HG03342 (cell line): Measurements from ENCODE around the gene ITSN1.

Experiments used
- ATAC-seq: cut with Tn5 transposase; IDR thresholded peaks from one replicate; pipeline ENCODE4 v1.9.1; 2021; ENCODE audit warnings: mild to moderate bottlenecking, moderate library complexity; ENCODE audit not compliant: unreplicated experiment

The ITSN1 gene

DNA sequence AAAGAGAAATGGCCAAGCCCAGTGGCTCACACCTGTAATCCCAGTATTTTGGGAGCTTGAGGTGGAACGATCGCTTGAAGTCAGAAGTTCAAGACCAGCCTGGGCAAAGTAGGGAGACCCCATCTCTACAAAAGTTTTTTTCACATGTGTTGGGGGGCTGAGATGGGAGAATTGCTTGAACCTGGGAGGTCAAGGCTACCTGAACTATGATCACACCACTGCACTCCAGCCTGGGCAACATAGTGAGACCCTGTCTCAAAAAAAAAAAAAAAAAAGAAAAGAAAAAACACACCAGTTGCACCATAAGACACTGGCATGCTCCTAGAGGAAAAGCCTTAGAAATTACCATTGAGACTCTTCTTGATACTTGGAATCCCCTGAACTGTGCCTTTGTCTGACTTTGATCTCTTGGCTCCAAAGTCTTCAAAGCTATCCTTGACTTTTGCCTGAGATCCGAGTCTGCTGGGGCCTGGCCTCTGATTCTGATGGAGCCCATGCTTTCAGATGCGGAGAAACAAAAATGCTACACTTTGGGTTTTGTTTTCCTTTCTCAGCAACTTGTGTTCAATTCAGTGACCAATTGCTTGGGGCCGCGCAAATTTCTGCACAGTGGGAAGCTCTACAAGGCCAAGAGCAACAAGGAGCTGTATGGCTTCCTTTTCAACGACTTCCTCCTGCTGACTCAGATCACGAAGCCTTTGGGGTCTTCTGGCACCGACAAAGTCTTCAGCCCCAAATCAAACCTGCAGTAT, 239.6 kb downstream of the ITSN1 start:
- no peak for ATAC-seq

DNA sequence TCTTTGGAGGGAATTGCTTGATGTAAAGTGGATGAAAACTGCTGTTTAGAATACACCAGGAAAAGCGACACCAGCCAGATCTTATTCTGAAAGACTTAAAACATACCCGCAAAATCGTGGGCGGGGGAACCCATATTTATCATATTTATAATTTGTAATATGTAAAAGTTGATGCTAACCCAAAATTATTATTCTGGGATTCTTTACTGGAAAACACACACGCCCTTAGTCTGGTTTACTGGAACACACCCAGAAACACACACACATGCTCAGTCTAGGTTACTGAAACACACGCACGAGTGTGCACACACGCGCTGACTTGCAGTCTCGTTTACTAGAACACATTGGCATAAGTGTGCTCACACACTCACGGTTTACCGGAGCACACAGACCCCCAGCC, 240.8 kb downstream of the ITSN1 start:
- no peak for ATAC-seq

DNA sequence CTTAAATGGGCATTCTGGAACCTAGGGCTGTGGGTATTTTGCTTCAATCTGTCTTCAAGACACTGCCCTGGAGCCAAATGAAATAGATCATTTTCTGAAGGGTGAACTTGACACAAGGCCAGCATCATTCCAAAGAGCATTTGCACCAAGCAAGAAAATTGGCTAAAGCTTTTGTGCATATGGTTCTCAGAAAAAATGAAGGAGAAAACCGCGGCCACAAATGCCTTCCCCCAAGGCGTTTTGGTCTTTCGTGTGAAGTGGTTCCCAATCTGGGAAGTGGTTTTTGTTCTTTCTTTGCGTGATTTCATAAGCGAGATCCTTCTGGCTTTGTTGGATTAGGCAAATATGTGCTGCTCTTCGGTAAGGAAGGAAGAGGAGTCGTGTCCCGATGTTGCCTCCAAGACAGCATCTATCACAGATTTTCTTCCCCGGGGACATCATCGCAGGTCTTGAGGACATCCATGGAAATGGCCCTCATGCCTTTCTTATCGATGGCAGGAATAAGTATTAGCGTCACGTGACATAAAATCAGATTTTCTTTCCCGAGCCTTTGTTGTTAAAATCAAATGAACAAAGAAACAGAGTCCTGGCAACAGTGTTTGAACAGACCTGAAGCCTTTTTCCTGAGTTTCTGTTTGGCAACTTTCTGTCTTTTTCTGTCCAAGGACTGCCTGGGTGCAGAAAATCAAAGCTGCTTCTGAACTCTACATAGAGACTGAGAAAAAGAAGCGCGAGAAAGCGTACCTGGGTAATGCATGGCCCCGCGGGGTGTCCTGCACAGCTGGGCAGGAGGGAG, 242.3 kb downstream of the ITSN1 start:
- ATAC-seq, result no peak

DNA sequence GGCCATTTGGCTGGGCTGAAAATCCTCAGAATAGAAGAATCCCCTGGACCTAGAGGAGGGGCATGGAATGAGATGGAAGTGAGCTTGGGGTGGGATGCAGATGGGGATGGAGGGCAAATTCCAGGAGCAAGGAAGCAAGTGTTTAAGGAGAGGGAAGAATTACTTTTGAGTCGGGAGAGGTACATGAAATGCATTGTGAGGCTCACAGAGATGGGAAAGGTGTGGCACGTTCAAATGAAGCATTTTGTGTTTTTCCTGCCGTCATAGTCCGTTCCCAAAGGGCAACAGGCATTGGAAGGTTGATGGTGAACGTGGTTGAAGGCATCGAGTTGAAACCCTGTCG, 242.8 kb downstream of the ITSN1 start:
- ATAC-seq, result no peak

DNA sequence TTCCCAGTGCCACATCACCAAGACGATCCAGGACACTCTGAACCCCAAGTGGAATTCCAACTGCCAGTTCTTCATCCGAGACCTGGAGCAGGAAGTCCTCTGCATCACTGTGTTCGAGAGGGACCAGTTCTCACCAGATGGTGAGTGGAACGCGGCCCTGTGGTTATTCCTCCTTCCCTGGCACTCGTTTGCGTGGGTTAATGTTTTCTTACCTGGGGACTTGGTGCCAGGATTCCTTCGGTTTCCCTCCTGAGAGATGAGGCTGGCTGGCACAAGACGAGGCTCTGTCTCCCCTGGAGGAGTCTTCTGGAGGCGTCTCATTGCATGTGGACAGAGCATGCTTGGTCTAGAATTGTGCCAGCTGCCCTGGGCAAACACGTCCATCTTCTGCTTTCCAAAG, 244.0 kb downstream of the ITSN1 start:
- ATAC-seq, result no peak

DNA sequence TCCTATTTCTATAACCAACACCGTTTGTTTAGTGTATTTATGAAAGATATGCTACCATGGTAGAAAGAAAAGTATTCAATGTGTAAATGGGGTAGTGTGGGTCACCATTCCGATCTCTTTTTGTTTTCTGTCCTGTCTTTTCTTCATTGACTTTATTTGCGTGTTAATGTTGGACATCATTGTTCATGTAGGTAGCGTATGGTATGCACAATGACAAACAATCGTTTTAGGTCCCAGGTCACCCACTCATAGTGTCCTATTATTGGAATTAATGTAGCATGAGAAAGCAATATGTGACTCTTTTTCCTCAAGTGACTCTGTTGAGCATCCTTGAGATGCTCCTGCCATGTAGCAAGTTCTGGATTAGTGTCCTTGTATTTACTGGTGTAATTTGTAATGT, 247.9 kb downstream of the ITSN1 start:
- ATAC-seq, result no peak

DNA sequence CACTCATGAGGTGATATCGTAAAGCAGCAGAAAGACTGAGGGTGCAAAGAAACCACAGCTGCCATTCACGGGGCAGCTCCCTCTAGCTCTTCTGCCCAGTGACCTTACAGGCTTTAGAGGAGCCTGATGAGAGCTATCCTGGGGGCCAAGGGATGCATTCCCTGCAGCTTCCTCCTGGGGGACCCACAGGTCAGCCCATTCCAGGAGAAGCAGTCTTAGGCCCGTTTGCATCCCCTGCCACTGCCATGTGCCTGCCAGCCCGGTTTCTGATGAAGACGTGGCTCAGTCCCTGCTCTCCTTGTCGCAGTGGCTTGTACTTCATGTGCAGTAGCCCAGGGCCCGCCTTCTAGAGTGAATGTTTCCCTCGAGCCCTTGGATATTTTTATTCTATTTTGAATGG, 250.6 kb downstream of the ITSN1 start:
- no peak for ATAC-seq

DNA sequence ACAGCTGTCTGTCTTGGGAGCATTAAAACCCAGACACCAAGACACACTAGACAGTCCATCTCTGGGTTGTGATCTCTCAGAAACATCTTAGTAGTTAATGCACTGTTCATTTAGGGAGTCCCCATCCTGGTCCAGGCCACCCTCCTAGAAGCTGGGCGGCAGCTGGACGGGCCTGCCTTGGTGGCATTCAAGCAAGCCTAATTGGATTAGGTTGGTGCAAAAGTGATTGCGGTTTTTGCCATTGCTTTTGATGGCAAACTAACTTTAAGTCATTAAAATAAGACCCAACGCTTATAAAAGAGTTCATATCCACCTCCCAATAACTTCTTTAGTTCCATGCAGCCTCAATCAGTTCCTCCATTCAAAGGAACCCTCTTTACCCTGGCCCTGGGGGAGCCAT, 251.6 kb downstream of the ITSN1 start:
- no peak for ATAC-seq

DNA sequence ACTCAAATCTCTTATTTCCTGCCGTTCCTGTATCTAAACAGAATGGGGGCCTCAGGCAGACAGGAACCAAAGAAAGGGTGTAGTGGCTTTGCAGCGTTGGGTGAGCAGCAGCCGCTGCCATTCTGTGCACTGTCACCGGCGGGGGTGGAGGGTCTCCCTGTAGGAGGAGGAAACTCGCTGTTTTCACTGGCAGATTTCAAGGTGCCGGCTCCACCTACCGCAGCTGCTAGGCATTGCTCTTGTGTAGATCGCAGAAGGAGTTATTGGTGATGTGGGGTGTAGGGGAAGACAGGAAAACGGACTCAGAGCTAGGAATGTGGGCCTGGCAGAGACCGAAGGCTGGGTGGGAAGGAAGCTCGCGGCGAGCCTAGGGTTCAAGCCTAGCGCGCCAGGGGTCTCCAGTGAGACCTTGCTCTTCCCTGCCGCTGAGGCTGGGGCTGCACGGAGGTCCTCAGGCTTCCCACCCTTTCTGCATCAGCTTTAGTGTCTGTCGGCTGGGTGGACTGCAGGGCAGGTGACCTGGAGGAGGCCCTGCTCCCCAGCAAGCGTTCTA, 252.5 kb downstream of the ITSN1 start:
- no peak for ATAC-seq

DNA sequence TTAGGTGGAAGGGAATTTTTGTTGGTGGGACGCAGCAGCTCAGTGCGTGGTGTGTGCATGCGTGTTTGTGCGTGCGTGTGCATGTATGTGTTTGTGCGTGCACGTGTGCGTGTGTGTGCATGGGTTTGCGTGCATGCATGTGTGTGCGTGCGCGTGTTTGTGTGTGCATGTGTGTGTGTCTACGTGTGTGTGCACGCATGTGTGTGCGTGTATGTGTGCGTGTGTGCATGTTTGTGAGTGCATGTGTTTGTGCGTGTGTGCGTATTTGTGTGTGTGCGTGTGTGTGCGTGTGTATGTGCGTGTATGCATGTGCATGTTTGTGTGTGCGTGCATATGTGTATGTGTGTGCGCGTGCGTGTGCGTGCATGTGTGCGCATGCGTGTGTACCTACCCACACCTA, 253.1 kb downstream of the ITSN1 start:
- no peak for ATAC-seq

DNA sequence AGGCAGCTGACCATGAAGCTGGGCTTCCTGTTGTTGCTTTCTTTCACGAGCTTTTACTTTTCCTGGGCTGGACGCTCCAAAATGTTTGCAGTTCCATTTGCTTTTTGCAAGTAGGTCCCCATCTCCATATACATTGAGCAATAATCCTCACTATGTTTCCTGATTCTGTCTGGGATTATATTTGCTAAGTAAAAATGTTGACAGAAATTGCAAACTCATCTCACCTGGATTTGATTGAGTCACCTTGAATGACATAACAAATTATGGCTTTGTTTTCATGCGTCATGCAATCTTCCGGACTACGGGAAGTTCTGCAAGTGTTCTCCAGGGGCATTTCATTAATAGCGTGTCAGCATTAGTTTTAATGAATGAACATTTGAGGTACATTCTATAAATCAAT, 254.4 kb downstream of the ITSN1 start:
- ATAC-seq, result no peak

DNA sequence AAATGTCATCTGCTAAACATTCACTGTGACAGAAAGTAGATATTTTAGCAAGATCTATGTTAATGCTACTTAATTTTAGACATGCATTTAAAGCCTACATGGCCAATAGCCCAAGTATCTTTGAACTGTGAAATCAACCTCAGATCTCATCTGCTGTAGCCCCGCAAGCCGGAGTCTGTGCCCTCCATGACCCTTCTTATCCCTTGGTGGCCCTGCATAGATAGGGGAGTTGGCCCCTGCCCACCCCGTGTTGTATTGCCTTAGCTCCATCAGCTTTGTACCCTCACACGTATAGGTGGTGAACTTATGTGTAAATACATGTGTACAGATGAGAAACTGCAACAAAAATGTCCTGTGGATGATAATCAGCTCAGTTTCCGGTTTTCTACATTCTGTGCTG, 254.8 kb downstream of the ITSN1 start:
- no peak for ATAC-seq

DNA sequence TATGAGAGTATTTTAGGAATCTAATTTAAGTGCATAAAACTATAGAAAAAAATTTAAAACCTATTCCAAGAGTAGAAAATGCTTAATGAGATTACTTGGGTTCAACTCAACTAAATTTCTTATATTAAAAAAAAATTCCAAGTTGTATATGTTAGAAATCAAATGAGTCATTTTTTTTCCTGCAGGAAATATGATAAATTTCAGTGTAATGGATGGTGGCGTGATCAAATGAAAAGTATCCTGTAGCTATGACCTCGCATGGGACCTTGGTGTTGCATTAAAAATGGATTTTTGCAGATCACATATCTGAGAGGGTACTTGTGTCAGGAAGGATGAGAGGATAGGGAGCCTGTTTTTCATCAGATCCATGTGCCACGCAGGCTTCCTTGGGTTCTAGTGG, 255.4 kb downstream of the ITSN1 start:
- no peak for ATAC-seq

DNA sequence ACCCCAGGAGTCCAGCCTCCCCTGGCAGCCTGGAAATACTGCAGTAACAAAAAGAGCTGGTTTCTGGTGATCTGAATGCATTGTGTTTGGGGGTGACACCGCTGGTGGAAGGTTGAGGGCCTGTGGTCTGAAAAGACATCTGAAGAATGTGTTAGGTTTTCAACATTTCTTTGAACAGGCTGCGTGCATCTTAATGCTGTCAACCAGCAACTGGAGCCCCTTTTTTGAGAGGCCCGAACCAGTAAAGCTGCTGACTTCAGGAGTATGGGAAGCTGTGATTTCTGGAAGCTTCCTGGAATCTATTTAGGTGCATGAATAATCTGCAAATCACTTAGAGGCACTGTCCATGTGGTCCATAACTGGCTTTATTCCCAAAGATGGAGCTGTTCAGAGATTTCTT, 256.3 kb downstream of the ITSN1 start:
- no peak for ATAC-seq

DNA sequence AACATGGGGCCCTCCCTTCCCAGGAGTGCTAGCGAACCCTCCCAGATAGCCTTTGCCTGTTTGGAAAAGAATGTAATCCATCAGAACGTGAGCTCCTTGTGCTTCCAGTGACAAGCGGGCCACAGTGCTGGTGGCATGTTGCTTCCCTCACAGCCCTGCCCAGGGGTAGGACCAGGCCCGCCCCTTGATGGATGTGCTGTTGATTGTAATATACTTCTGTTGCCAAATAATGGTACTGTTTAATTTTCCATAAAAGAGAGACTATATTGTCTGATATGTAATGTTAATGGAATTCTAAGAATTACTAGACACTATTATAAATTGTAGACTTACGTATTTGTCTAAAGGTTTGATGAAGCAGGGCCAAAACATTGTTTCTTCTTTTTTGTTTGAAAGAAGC, 256.9 kb downstream of the ITSN1 start:
- no peak for ATAC-seq

DNA sequence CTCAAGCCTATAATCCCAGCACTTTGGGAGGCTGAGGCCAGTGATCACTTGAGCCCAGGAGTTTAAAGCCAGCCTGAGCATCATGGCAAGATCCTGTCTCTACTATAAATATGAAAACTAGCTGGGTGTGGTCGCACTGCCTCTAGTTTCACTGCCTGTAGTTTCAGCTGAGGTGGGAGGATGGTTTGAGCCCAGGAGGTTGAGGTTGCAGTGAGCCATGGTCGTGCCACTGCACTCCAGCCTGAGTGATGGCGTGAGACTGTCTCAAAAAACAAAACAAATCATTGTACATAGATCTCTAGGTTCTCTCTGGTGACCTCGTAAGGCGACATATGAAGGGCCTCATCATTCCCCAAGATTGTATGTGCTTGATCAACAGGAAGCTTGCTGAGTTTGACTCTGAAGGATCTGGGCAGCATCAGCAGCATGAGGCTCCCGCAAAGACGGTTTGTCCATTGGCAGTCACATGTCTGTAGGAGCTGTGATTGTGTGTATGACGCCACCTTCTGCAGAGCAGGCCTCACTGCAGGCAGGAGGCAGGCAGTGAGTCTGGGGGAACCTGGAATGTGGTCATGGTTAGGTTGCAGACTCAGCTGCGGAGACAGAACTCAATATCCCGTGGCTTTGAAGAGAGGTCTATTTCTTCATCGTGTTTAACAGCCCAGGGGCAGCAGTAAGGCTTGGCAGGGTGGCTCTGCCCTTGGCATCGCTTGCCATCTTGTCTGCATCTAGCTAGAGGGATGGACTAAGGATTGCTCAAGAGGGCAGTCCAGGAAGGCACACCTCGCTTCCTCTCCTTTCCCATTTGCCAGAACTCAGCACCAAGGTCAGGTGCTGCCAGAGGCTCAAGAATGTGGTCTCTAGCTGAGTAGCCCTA, 259.3 kb downstream of the ITSN1 start:
- no peak for ATAC-seq

DNA sequence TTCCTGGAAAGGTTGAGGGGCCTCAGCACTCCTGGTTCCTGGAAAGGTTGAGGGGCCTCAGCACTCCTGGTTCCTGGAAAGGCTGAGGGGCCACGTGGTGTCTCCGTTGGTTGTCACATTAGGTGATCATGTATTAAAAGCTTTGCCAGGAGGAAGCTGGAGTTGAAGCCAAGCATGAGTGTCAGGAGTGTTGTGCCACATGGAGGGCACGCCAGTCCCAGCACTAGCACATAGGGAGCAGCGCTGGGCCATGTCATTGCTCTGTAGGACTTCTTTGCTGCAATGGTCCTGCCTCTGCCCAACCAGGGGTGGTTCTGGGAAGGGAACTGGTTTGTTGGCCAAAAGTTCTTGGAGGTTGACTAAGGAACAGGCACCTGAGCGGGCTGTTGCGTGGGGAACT, 260.0 kb downstream of the ITSN1 start:
- ATAC-seq, result no peak

DNA sequence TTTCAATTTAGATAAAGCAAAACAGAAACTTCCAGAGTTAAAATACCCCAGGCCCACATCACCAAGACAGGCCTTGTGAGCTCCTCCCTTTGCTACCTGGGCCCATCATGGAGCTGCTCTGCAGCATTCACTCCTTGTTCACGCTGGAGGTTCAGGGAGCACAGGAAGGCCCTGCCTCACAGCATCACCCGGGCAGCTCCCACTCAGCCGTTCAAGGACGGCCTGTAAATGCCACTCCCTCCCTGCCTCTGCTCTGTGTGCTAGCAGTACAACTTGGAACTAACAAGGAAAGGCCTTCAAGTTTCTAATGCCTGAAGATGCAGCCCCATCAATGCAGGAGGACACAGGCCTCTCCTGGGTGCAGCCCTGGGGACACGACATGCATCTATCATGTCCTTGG, 261.7 kb downstream of the ITSN1 start:
- ATAC-seq, result no peak

DNA sequence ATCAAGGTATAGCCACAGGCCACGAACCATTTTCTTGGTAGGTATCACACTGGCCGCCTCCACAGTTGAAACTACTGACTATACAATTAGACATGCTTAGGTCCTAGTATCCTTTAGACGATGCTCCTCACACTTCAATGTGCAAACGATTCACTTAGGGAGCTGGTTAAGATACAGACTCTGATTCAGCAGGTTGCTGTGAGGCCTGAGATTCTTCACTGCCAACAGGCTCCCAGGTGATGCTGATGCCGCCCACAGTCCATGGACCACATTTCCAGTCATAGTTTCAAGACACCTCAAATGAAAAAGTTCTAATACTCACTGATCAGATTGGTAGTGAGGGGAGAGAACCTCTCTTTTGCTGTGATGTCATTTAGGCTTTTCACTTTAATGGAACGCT, 266.5 kb downstream of the ITSN1 start:
- ATAC-seq, result no peak

DNA sequence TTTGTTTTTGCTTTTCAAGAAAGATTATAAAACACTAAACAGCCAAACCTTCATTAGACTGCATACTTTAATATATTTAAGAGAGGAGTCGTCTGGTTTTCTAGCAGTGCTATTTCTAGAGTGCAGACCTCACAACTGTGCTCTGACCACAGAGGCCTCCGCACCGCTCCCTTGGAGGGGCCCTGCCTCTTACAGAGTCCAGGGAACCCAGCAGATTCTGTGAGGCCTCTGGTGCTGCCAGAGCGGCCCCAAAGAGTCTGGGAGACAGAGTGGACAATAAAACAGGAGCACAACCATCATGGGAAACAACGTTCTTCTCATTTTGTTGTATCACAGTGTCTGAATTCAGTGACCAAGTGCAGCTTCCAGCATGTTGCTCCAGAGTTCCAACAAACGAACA, 267.5 kb downstream of the ITSN1 start:
- no peak for ATAC-seq

DNA sequence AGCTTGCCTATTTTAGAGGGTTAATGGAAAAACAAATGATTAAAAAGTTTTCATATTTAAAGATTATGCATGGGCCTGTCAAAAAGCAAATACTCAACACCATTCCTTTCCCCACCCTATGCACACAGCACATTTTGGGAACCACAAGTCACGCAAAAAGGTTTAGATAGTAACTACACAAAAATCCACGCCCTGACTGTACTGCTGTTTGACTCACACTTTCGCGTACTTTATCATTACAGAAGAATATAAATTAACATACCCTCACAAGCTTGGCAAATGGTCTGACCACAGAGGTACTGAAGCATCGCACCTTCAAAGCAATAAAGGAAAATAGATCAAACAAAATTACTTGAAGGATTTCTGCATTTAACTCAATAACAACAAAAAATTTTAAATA, 271.9 kb downstream of the ITSN1 start:
- ATAC-seq, result no peak
